NCI-H2107 (cell line): Measurements from ENCODE around the gene ITGB7.

Experiments used
- DNase-seq: peaks from one replicate; lab custom pipeline; 2025; lab: John Stamatoyannopoulos, UW

ITGB7 gene

GRCh38 chr12:53230108-53230845, 23.2 kb upstream of the ITGB7 start:
- no peak for DNase-seq

- DNase-seq: no peak
These were observed 22.4 kb upstream of the ITGB7 start for GRCh38 chr12:53229454-53229853.

GRCh38 chr12:53227836-53228235, 20.8 kb upstream of the ITGB7 start:
- DNase-seq: no peak

- no peak for DNase-seq
These were observed 20.3 kb upstream of the ITGB7 start for GRCh38 chr12:53227341-53227740.

GRCh38 chr12:53226815-53227214, 19.8 kb upstream of the ITGB7 start:
- DNase-seq: no peak

GRCh38 chr12:53225635-53226424, 18.8 kb upstream of the ITGB7 start:
- no peak for DNase-seq

GRCh38 chr12:53224897-53225634, 18.0 kb upstream of the ITGB7 start:
- DNase-seq: no peak

GRCh38 chr12:53224061-53224896, 17.2 kb upstream of the ITGB7 start:
- no peak for DNase-seq

- DNase-seq: no peak
These were observed 16.5 kb upstream of the ITGB7 start for GRCh38 chr12:53223389-53224060.

GRCh38 chr12:53222806-53223261, 15.8 kb upstream of the ITGB7 start:
- DNase-seq: no peak

- DNase-seq: no peak
These were observed 15.2 kb upstream of the ITGB7 start for GRCh38 chr12:53222170-53222721.

- DNase-seq: no peak
These were observed 14.4 kb upstream of the ITGB7 start for GRCh38 chr12:53221203-53222080.

GRCh38 chr12:53220694-53221202, 13.7 kb upstream of the ITGB7 start:
- no peak for DNase-seq

GRCh38 chr12:53219956-53220693, 13.1 kb upstream of the ITGB7 start:
- no peak for DNase-seq

GRCh38 chr12:53219292-53219955, 12.4 kb upstream of the ITGB7 start:
- DNase-seq: no peak

- DNase-seq: no peak
These were observed 11.7 kb upstream of the ITGB7 start for GRCh38 chr12:53218551-53219291.

- DNase-seq: no peak
These were observed 10.9 kb upstream of the ITGB7 start for GRCh38 chr12:53217931-53218307.
